Neural cell (in vitro differentiated cells): Measurements from ENCODE around the gene HDAC11. TPM values are rescaled to one million over a fixed set of nuclear protein-coding genes. Genes with fewer than 3 reads are reported as not detected.

Experiments used
- H2AFZ ChIP-seq: fragments of 200-600, 300-800 bp; sonication (generic), shearing (Covaris generic); 2 replicates; pipeline ENCODE4 v1.6.0; 2014; ENCODE audit warnings: low read depth, mild to moderate bottlenecking, antibody characterized with exemption, low read length, moderate library complexity
- H3F3A ChIP-seq: fragments of 200-600 bp; shearing (Covaris generic); 2 replicates; pipeline ENCODE4 v1.6.1; 2016; ENCODE audit warnings: mild to moderate bottlenecking, moderate library complexity, mixed read lengths, antibody characterized with exemption, low read length; ENCODE audit not compliant: insufficient read depth, poor library complexity, severe bottlenecking
- H3K27ac ChIP-seq: fragments of 200-600, 300-800 bp; sonication (generic), shearing (Covaris generic); 2 replicates; pipeline ENCODE4 v1.5.1; 2014; ENCODE audit warnings: mild to moderate bottlenecking, low read length, moderate library complexity
- H3K27me3 ChIP-seq: fragments of 300-800, 200-600 bp; sonication (generic), shearing (Covaris generic); 2 replicates; pipeline ENCODE4 v1.6.0; 2014; ENCODE audit warnings: mild to moderate bottlenecking, low read depth, low read length, moderate library complexity; ENCODE audit not compliant: insufficient read depth
- H3K36me3 ChIP-seq: fragments of 300-800, 200-600 bp; sonication (generic), shearing (Covaris generic); 2 replicates; pipeline ENCODE4 v1.5.1; 2014; ENCODE audit warnings: mild to moderate bottlenecking, antibody characterized with exemption, low read length, moderate library complexity; ENCODE audit not compliant: insufficient read depth
- H3K4me2 ChIP-seq: fragments of 300-800, 200-600 bp; sonication (generic), shearing (Covaris generic); 2 replicates; pipeline ENCODE4 v1.6.0; 2014; ENCODE audit warnings: mild to moderate bottlenecking, low read length
- H3K4me3 ChIP-seq: fragments of 300-800, 200-600 bp; sonication (generic), shearing (Covaris generic); 2 replicates; pipeline ENCODE4 v1.5.1; 2014; ENCODE audit warnings: mild to moderate bottlenecking, low read length, moderate library complexity
- H3K79me2 ChIP-seq: fragments of 200-600 bp; shearing (Covaris generic); replicated peaks from 2 replicates; pipeline ENCODE4 v1.6.0; 2014; ENCODE audit warnings: mild to moderate bottlenecking, low read length, moderate library complexity; ENCODE audit not compliant: insufficient read depth
- H3K9ac ChIP-seq: fragments of 300-800, 200-600 bp; sonication (generic), shearing (Covaris generic); 2 replicates; pipeline ENCODE4 v1.6.1; 2016; ENCODE audit warnings: mild to moderate bottlenecking, low read length, mixed read lengths
- H3K9me2 ChIP-seq: fragments of 200-600 bp; shearing (Covaris generic); 2 replicates; pipeline ENCODE4 v1.6.1; 2016; ENCODE audit warnings: mild to moderate bottlenecking, low read length, mixed read lengths; ENCODE audit not compliant: insufficient read depth
- H3K9me3 ChIP-seq: fragments of 200-600, 300-800 bp; sonication (generic), shearing (Covaris generic); 2 replicates; pipeline ENCODE4 v1.6.1; 2016; ENCODE audit warnings: mild to moderate bottlenecking, mixed run types, low read length, moderate library complexity, mixed read lengths
- H4K20me1 ChIP-seq: fragments of 200-600 bp; shearing (Covaris generic); 2 replicates; pipeline ENCODE4 v1.6.1; 2016; ENCODE audit warnings: mild to moderate bottlenecking, mixed run types; ENCODE audit not compliant: insufficient read depth
- CTCF ChIP-seq: fragments of 450-650 bp; IDR thresholded peaks from 2 replicates; pipeline ENCODE4 v1.5.1; 2014; ENCODE audit warnings: antibody characterized with exemption, mild to moderate bottlenecking, moderate library complexity; ENCODE audit not compliant: poor library complexity, severe bottlenecking
- EP300 ChIP-seq: fragments of 450-650 bp; conservative IDR thresholded peaks from 2 replicates; pipeline ENCODE4 v1.6.1; 2014; ENCODE audit warnings: antibody characterized with exemption, mild to moderate bottlenecking, moderate library complexity; ENCODE audit not compliant: poor library complexity, severe bottlenecking
- EZH2 ChIP-seq: fragments of 200-600, 300-800 bp; shearing (Covaris generic), sonication (generic); IDR thresholded peaks from 2 replicates; pipeline ENCODE4 v1.6.1; 2014; ENCODE audit warnings: antibody characterized with exemption, low read length, borderline replicate concordance, mild to moderate bottlenecking; ENCODE audit not compliant: insufficient read depth, poor library complexity, severe bottlenecking
- MXI1 ChIP-seq: fragments of 450-650 bp; conservative IDR thresholded peaks from 2 replicates; pipeline ENCODE4 v1.6.1; 2014; ENCODE audit warnings: antibody characterized with exemption, mild to moderate bottlenecking; ENCODE audit not compliant: poor library complexity, severe bottlenecking
- POLR2AphosphoS5 ChIP-seq: IDR thresholded peaks from 2 replicates; pipeline ENCODE4 v1.6.1; 2012
- RAD21 ChIP-seq: fragments of 450-650 bp; conservative IDR thresholded peaks from 2 replicates; pipeline ENCODE4 v1.6.1; 2014; ENCODE audit warnings: antibody characterized with exemption, mild to moderate bottlenecking, moderate library complexity
- REST ChIP-seq: IDR thresholded peaks from 2 replicates; pipeline ENCODE4 v1.6.1; 2012; ENCODE audit warnings: borderline replicate concordance
- SMC3 ChIP-seq: fragments of 450-650 bp; conservative IDR thresholded peaks from 2 replicates; pipeline ENCODE4 v1.6.1; 2014; ENCODE audit warnings: antibody characterized with exemption, mild to moderate bottlenecking, moderate library complexity; ENCODE audit not compliant: poor library complexity
- TAF1 ChIP-seq: IDR thresholded peaks from 2 replicates; pipeline ENCODE4 v1.6.1; 2012; ENCODE audit warnings: low read depth
- polyA plus RNA-seq: library from polyadenylated mRNA; depleted of rRNA; stranded (reverse); fragments of >200 nt; gene quantifications from 2 replicates; pipeline ENCODE4 v1.2.3, GENCODE V29; 2014

Gene HDAC11
- polyA plus RNA-seq, 1 donor from 2014 or later = 14.8 TPM

- Histone ChIP-seq H3K4me2 (no peak overlapping the region), H2AFZ (no peak overlapping the region), H3K27ac (no peak overlapping the region), H3K9ac (no peak overlapping the region), H3K4me3 (no peak overlapping the region), H3K36me3 (no peaks in the 10 kb centered on the region), H3K9me3 (no peaks in the 10 kb centered on the region), H3F3A (no peaks in the 10 kb centered on the region), H3K9me2 (no peaks in the 10 kb centered on the region), H4K20me1 (no peaks in the 10 kb centered on the region), H3K79me2 (no peaks in the 10 kb centered on the region), H3K27me3 (no peaks in the 10 kb centered on the region)
- TF ChIP-seq TAF1 = no peak
- no peak for TF ChIP-seq RAD21
- TF ChIP-seq REST = no peak
- no peak for TF ChIP-seq SMC3
- no peak for TF ChIP-seq EP300
- TF ChIP-seq MXI1 = no peak
- no peak for TF ChIP-seq POLR2AphosphoS5
- TF ChIP-seq EZH2 = no peak
- TF ChIP-seq CTCF = no peak
Observed at GRCh38 chr3:13463618-13464400, 16.3 kb upstream of the HDAC11 start.

- no peaks in the 10 kb centered on the region for H3K9me2 ChIP-seq
- no peaks in the 10 kb centered on the region for H3F3A ChIP-seq
- no peak overlapping the region for H2AFZ ChIP-seq
- H3K36me3 ChIP-seq = no peaks in the 10 kb centered on the region
- no peak for TF ChIP-seq EP300
- no peak for TF ChIP-seq SMC3
- no peaks in the 10 kb centered on the region for H3K79me2 ChIP-seq
- no peaks in the 10 kb centered on the region for H3K27me3 ChIP-seq
- H3K4me3 ChIP-seq = no peak overlapping the region
- H3K4me2 ChIP-seq = no peak overlapping the region
- H3K9ac ChIP-seq = no peak overlapping the region
- no peaks in the 10 kb centered on the region for H4K20me1 ChIP-seq
- no peaks in the 10 kb centered on the region for H3K9me3 ChIP-seq
- H3K27ac ChIP-seq = no peak overlapping the region
Observed at GRCh38 chr3:13465236-13465873, 14.8 kb upstream of the HDAC11 start.
